H1 (cell line): ENCODE results near the gene CKM. TPM values are rescaled to one million over a fixed set of nuclear protein-coding genes. Genes with fewer than 3 reads are reported as not detected.

Experiments used
- CTCF ChIA-PET: fragments of 300-600 bp; sonication (Branson Sonifier 250); formaldehyde crosslinking; loops from one replicate; lab custom pipeline; 2021; ENCODE audit not compliant: partially characterized antibody; lab: Charles Lee
- POLR2A ChIA-PET: fragments of 300-600 bp; sonication (Branson Sonifier 250); formaldehyde crosslinking; loops from one replicate; lab custom pipeline; 2021; ENCODE audit warnings: inconsistent platforms; ENCODE audit not compliant: partially characterized antibody; lab: Charles Lee
- DNase-seq, 2 experiments: peaks; one replicate each; pipeline versions ENCODE4 v3.0.0 to v3.0.0-alpha.2; 2010 to 2022; ENCODE audit warnings: low spot score in 2 of 2, low read depth in 1 of 2, mixed read lengths in 1 of 2
- FAIRE-seq: peaks from 2 replicates; lab custom pipeline; 2011; peaks lifted over from hg19 to GRCh38; lab: Jason Lieb, UNC
- H2AFZ ChIP-seq: 2 replicates; pipeline ENCODE4 v1.8.1; 2012; ENCODE audit warnings: low read length, inconsistent platforms
- H2AK5ac ChIP-seq: 2 replicates; pipeline ENCODE4 v1.6.1; 2013; ENCODE audit warnings: low read depth, low read length
- H2BK120ac ChIP-seq: replicated peaks from 2 replicates; pipeline ENCODE3; 2013; ENCODE audit warnings: low read depth, low read length, inconsistent platforms
- H2BK12ac ChIP-seq: 2 replicates; pipeline ENCODE4 v1.6.1; 2013; ENCODE audit warnings: low read depth, low read length
- H2BK15ac ChIP-seq: 2 replicates; pipeline ENCODE4 v1.6.1; 2013; ENCODE audit warnings: low read length
- H2BK20ac ChIP-seq: 2 replicates; pipeline ENCODE4 v1.6.1; 2013; ENCODE audit warnings: low read length
- H2BK5ac ChIP-seq: 2 replicates; pipeline ENCODE4 v1.6.1; 2013; ENCODE audit warnings: low read depth, low read length
- H3K14ac ChIP-seq: 2 replicates; pipeline ENCODE4 v1.6.1; 2013; ENCODE audit warnings: inconsistent platforms; ENCODE audit not compliant: insufficient read length
- H3K18ac ChIP-seq: 2 replicates; pipeline ENCODE4 v1.6.1; 2013; ENCODE audit warnings: low read length; ENCODE audit errors: extremely low read depth
- H3K23ac ChIP-seq: 2 replicates; pipeline ENCODE4 v1.6.1; 2013; ENCODE audit warnings: inconsistent platforms; ENCODE audit not compliant: insufficient read length
- H3K23me2 ChIP-seq: 2 replicates; pipeline ENCODE4 v1.6.1; 2013; ENCODE audit warnings: low read depth, low read length
- H3K27ac ChIP-seq: 2 replicates; pipeline ENCODE4 v1.6.1; 2011; ENCODE audit warnings: low read depth, low read length, inconsistent platforms
- H3K27me3 ChIP-seq, 4 experiments: replicated peaks in 1 of 4; 1 replicate in 1 of 4; 2 replicates in 3 of 4; pipeline versions ENCODE4 v1.6.1 to v1.8.1; 2011 to 2013; ENCODE audit warnings: low read length in 3 of 4, mild to moderate bottlenecking in 3 of 4, inconsistent platforms in 2 of 4, mixed read lengths in 2 of 4, moderate library complexity in 1 of 4; ENCODE audit not compliant: control insufficient read depth in 3 of 4, insufficient read depth in 3 of 4; ENCODE audit errors: extremely low read depth in 1 of 4
- H3K36me3 ChIP-seq, 4 experiments: 2 replicates each; pipeline versions ENCODE4 v1.6.1 to v1.8.1; 2011 to 2013; ENCODE audit warnings: mild to moderate bottlenecking in 4 of 4, low read length in 3 of 4, moderate library complexity in 2 of 4, control low read depth in 1 of 4, inconsistent platforms in 1 of 4; ENCODE audit not compliant: insufficient read depth in 4 of 4, control insufficient read depth in 2 of 4
- H3K4ac ChIP-seq: replicated peaks from 2 replicates; pipeline ENCODE3; 2013; ENCODE audit warnings: low read length, low read depth, mixed read lengths, inconsistent platforms; ENCODE audit not compliant: insufficient read length
- H3K4me1 ChIP-seq, 4 experiments: replicated peaks in 1 of 4; 1 replicate in 1 of 4; 2 replicates in 3 of 4; pipeline versions ENCODE4 v1.6.1 to v1.8.1; 2011 to 2013; ENCODE audit warnings: low read length in 3 of 4, inconsistent platforms in 2 of 4, mixed read lengths in 1 of 4; ENCODE audit not compliant: insufficient read depth in 4 of 4, control insufficient read depth in 3 of 4
- H3K4me2 ChIP-seq, 2 experiments: 2 replicates each; pipeline versions ENCODE4 v1.6.1 to v1.8.1; 2011 to 2013; ENCODE audit warnings: low read depth in 2 of 2, low read length in 2 of 2, control low read depth in 1 of 2, inconsistent platforms in 1 of 2, mild to moderate bottlenecking in 1 of 2; ENCODE audit not compliant: insufficient read depth in 1 of 2
- H3K4me3 ChIP-seq, 4 experiments: fragments of 200-600, 300-600 bp in 1 of 4; sonication (generic), shearing (Covaris generic), sonication (Bioruptor Twin) in 1 of 4; 2 replicates each; pipeline versions ENCODE4 v1.5.1 to v1.8.1; 2011 to 2016; ENCODE audit warnings: low read length in 4 of 4, low read depth in 3 of 4, control low read depth in 2 of 4, inconsistent platforms in 2 of 4, mild to moderate bottlenecking in 2 of 4, mixed read lengths in 1 of 4, moderate library complexity in 1 of 4; ENCODE audit not compliant: insufficient read depth in 2 of 4; ENCODE audit errors: extremely low read depth in 1 of 4
- H3K56ac ChIP-seq: replicated peaks from 2 replicates; pipeline ENCODE3; 2013; ENCODE audit warnings: low read depth, mild to moderate bottlenecking, mixed read lengths, low read length, inconsistent platforms; ENCODE audit not compliant: insufficient read length
- H3K79me1 ChIP-seq: 2 replicates; pipeline ENCODE4 v1.6.1; 2013; ENCODE audit warnings: low read depth, low read length, control low read depth
- H3K79me2 ChIP-seq, 2 experiments: 2 replicates each; pipeline versions ENCODE4 v1.6.1 to v1.8.1; 2012 to 2013; ENCODE audit warnings: low read length in 2 of 2, mild to moderate bottlenecking in 2 of 2, inconsistent platforms in 1 of 2; ENCODE audit not compliant: insufficient read depth in 2 of 2, control insufficient read depth in 1 of 2
- H3K9ac ChIP-seq, 4 experiments: replicated peaks in 1 of 4; 1 replicate in 1 of 4; 2 replicates in 3 of 4; pipeline versions ENCODE4 v1.6.1 to v1.8.1; 2011 to 2013; ENCODE audit warnings: low read depth in 3 of 4, low read length in 3 of 4, control low read depth in 2 of 4, mild to moderate bottlenecking in 2 of 4, moderate library complexity in 2 of 4, inconsistent platforms in 1 of 4; ENCODE audit errors: extremely low read depth in 1 of 4
- H3K9me3 ChIP-seq, 2 experiments: 2 replicates each; pipeline versions ENCODE4 v1.6.1 to v1.8.1; 2012 to 2013; ENCODE audit warnings: mild to moderate bottlenecking in 2 of 2, moderate library complexity in 2 of 2, control low read depth in 1 of 2, inconsistent platforms in 1 of 2, low read depth in 1 of 2, low read length in 1 of 2, mixed read lengths in 1 of 2; ENCODE audit not compliant: insufficient read depth in 2 of 2
- H4K20me1 ChIP-seq, 2 experiments: replicated peaks in 1 of 2; 2 replicates each; pipeline versions ENCODE3 to v1.8.1; 2011 to 2013; ENCODE audit warnings: inconsistent platforms in 2 of 2, low read length in 2 of 2, mild to moderate bottlenecking in 1 of 2; ENCODE audit not compliant: insufficient read depth in 2 of 2, control insufficient read depth in 1 of 2
- H4K5ac ChIP-seq: 2 replicates; pipeline ENCODE4 v1.6.1; 2013; ENCODE audit warnings: low read length, low read depth, mixed read lengths, inconsistent platforms; ENCODE audit not compliant: insufficient read length
- H4K8ac ChIP-seq: 2 replicates; pipeline ENCODE4 v1.8.0; 2013; ENCODE audit warnings: mild to moderate bottlenecking, moderate library complexity, low read length, inconsistent platforms; ENCODE audit not compliant: insufficient read depth; ENCODE audit errors: extremely low read depth
- H4K91ac ChIP-seq: replicated peaks from 2 replicates; pipeline ENCODE3; 2013; ENCODE audit warnings: low read length, mixed read lengths, inconsistent platforms; ENCODE audit not compliant: insufficient read length
- CBX5 ChIP-seq: fragments of 300-800, 300-1000 bp; sonication (generic); IDR thresholded peaks from 2 replicates; pipeline ENCODE4 v1.7.1; 2016; ENCODE audit warnings: antibody characterized with exemption, low read length, low read depth
- EGR1 ChIP-seq: IDR thresholded peaks from 2 replicates; pipeline ENCODE4 v1.6.1; 2011; ENCODE audit warnings: low read depth, low read length, borderline replicate concordance
- EZH2 ChIP-seq: fragments of 200-600 bp; sonication (generic); IDR thresholded peaks from 2 replicates; pipeline ENCODE4 v1.7.1; 2012; ENCODE audit warnings: low read depth, mild to moderate bottlenecking, moderate library complexity, low read length, inconsistent platforms; ENCODE audit not compliant: severe bottlenecking
- FOSL1 ChIP-seq: IDR thresholded peaks from 2 replicates; pipeline ENCODE4 v1.6.1; 2011; ENCODE audit warnings: mild to moderate bottlenecking, low read depth, low read length, moderate library complexity; ENCODE audit not compliant: insufficient read depth
- NANOG ChIP-seq: IDR thresholded peaks from 2 replicates; pipeline ENCODE4 v1.6.1; 2011; ENCODE audit warnings: low read length, low read depth, mild to moderate bottlenecking, inconsistent platforms; ENCODE audit not compliant: insufficient read depth, poor library complexity, severe bottlenecking
- POLR2AphosphoS5 ChIP-seq: IDR thresholded peaks from 2 replicates; pipeline ENCODE4 v1.6.1; 2011; ENCODE audit warnings: low read depth, low read length
- SIRT6 ChIP-seq: IDR thresholded peaks from one replicate; pipeline ENCODE4 v1.7.1; 2012; ENCODE audit warnings: low read length, inconsistent platforms
- WGBS, 2 experiments: shearing (Covaris generic) in 1 of 2; methylation state at CpG; one replicate each; pipeline versions ENCODE4 v1.1.6 to v1.1.7; 2013 to 2015; ENCODE audit warnings: low lambda C conversion rate in 2 of 2, mixed read lengths in 2 of 2, inconsistent platforms in 1 of 2, low coverage in 1 of 2, missing lambda C conversion rate in 1 of 2; ENCODE audit not compliant: insufficient replicate concordance in 2 of 2, insufficient coverage in 1 of 2, insufficient read length in 1 of 2; ENCODE audit errors: extremely low coverage in 1 of 2, missing lambda C conversion rate in 1 of 2; 5-methylcytosine and 5-hydroxymethylcytosine counted together
- polyA plus RNA-seq, 7 experiments: library from polyadenylated mRNA; depleted of rRNA in 3 of 7; stranded (reverse) in 5 of 7; unstranded in 2 of 7; fragments of >200 nt in 5 of 7; fragments of 200-250 nt in 2 of 7; gene quantifications; 1 replicate in 5 of 7; 2 replicates in 1 of 7; 4 replicates in 1 of 7; pipeline versions ENCODE4 v1.2.1 to v1.2.3, GENCODE V29; 2011 to 2013; ENCODE audit warnings: missing spikeins in 2 of 7, mixed read lengths in 2 of 7
- total RNA-seq: library from RNA; stranded (reverse); fragmentation: NEBNext Ultra II Directional; extraction: Animal tissue kit (Norgen Biotek cat#: 25700); gene quantifications from 2 replicates; pipeline ENCODE4 v1.2.1, GENCODE V29; 2021
- TF ChIP-seq, protein P1 (sequence below), 3 experiments: IDR thresholded peaks; 1 replicate in 2 of 3; 2 replicates in 1 of 3; pipeline versions ENCODE4 v1.5.1 to v1.6.1; 2011; ENCODE audit warnings: low read length in 3 of 3, mild to moderate bottlenecking in 3 of 3, inconsistent platforms in 2 of 3, low read depth in 1 of 3, moderate library complexity in 1 of 3; ENCODE audit not compliant: insufficient read depth in 1 of 3; ENCODE audit errors: control extremely low read depth in 1 of 3
- TF ChIP-seq, protein P2 (sequence below): IDR thresholded peaks from 2 replicates; pipeline ENCODE4 v1.6.1; 2011; ENCODE audit warnings: low read length, improper control_type of control experiment

The CKM gene
- total and polyA plus RNA-seq, 2 of the 8 experiments (the other 6 are each of a cell fraction or from before 2014, with no cell fraction given) = 0.08 TPM; not detected in 1

DNA sequence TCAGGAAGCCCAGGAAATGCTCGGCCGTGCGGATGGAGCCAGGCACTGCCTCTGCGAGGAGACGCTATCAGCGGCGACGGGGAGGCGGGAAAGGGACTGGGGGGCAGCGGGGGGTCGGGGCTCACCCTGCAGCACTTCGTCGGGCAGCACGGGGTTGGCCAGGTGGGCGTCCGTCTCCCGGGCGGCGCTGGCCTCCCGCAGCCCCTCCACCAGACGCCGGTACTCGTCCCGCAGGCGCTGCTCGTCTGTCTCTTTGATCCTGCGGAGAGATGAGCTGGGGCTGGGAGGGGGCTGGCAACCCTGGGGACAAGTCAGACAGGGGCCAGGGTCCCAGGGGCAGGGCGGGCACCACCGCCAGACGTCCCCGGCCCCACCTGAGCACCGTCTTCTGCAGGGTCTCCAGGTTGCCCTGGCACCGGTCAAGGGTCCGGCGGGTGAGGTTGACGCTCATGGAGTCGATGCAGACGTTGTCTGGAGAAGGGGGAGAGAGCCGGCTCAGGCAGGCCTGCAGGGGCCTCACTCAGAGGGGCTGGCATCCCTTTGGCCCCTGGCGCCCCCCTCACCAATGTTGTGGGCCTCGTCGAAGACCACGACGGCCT is 41.3 kb upstream of the CKM start:
- POLR2A ChIA-PET = interaction anchor here (1.1 to 2.4 kb wide), 5 partner anchors 10 to 17 kb away, joined by 3 to 14 read pairs (median 4); no protein-coding TSS in a partner anchor
- no peaks in the 10 kb centered on the region for H3K23me2 ChIP-seq
- no peak overlapping the region for H3K4me2 ChIP-seq
- H3K23ac ChIP-seq = no peak overlapping the region
- no peaks in the 10 kb centered on the region for H3K9me3 ChIP-seq
- no peak overlapping the region for H2BK20ac ChIP-seq
- H2AK5ac ChIP-seq = no peak overlapping the region
- no peak overlapping the region for H3K18ac ChIP-seq
- FAIRE-seq (no peak), DNase-seq (no peak)
- H3K14ac ChIP-seq = no peak overlapping the region
- H2BK15ac ChIP-seq = no peak overlapping the region
- H3K9ac ChIP-seq = no peak overlapping the region
- H2BK120ac ChIP-seq = no peak overlapping the region
- peaks cover 2 to 22% of the 10 kb centered on the region in 2 experiments for H4K20me1 ChIP-seq
- H2BK5ac ChIP-seq = no peak overlapping the region; the same call in 1 of the 2 replicates
- no peak overlapping the region for H3K4me3 ChIP-seq
- no peak overlapping the region for H3K4ac ChIP-seq
- no peak overlapping the region for H2AFZ ChIP-seq
- H3K36me3 ChIP-seq = peaks cover 17 to 72% (median 37%) of the 10 kb centered on the region in 4 experiments
- WGBS, 2 experiments = 98% methylated on average over 17 of the region's 44 CpGs; no CpG with 5 or more reads in 1 of the 2 experiments
- H3K56ac ChIP-seq = no peak overlapping the region
- H3K79me2 ChIP-seq = peaks cover 0 to 5% of the 10 kb centered on the region in 2 experiments; a peak in 1 of 4 replicates
- no peak overlapping the region for H3K27ac ChIP-seq
- H4K8ac ChIP-seq = no peak overlapping the region
- no peak overlapping the region for H2BK12ac ChIP-seq
- H4K91ac ChIP-seq = no peak overlapping the region
- peaks cover 6% of the 10 kb centered on the region for H3K79me1 ChIP-seq
- no peaks in the 10 kb centered on the region for H3K27me3 ChIP-seq
- H4K5ac ChIP-seq = no peak overlapping the region
- peaks cover 0 to 3% (median 0%) of the 10 kb centered on the region in 4 experiments; a peak in 1 of 7 replicates for H3K4me1 ChIP-seq
- CTCF ChIA-PET = interaction anchor here (0.6 kb wide), 1 partner anchor 1987 kb away, joined by 3 read pairs; no protein-coding TSS in a partner anchor
- TF ChIP-seq, protein P1, sequence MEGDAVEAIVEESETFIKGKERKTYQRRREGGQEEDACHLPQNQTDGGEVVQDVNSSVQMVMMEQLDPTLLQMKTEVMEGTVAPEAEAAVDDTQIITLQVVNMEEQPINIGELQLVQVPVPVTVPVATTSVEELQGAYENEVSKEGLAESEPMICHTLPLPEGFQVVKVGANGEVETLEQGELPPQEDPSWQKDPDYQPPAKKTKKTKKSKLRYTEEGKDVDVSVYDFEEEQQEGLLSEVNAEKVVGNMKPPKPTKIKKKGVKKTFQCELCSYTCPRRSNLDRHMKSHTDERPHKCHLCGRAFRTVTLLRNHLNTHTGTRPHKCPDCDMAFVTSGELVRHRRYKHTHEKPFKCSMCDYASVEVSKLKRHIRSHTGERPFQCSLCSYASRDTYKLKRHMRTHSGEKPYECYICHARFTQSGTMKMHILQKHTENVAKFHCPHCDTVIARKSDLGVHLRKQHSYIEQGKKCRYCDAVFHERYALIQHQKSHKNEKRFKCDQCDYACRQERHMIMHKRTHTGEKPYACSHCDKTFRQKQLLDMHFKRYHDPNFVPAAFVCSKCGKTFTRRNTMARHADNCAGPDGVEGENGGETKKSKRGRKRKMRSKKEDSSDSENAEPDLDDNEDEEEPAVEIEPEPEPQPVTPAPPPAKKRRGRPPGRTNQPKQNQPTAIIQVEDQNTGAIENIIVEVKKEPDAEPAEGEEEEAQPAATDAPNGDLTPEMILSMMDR (IDR thresholded peaks at IDR 0.05; ENCODE audit: control extremely low read depth in 1 of 3, insufficient read depth in 1 of 3, low read depth in 1 of 3, low read length in 3 of 3) = no peak
- TF ChIP-seq POLR2AphosphoS5 = no peak
- TF ChIP-seq NANOG = no peak
- no peak for TF ChIP-seq EGR1
- TF ChIP-seq EZH2 = no peak
- TF ChIP-seq SIRT6 = no peak
- no peak for TF ChIP-seq FOSL1
- TF ChIP-seq CBX5 = no peak
- TF ChIP-seq, protein P2, sequence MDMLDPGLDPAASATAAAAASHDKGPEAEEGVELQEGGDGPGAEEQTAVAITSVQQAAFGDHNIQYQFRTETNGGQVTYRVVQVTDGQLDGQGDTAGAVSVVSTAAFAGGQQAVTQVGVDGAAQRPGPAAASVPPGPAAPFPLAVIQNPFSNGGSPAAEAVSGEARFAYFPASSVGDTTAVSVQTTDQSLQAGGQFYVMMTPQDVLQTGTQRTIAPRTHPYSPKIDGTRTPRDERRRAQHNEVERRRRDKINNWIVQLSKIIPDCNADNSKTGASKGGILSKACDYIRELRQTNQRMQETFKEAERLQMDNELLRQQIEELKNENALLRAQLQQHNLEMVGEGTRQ = no peak
